Right lobe of liver (tissue), 6 donors: Measurements from ENCODE around the gene CILP2. TPM values are rescaled to one million over a fixed set of nuclear protein-coding genes. Genes with fewer than 3 reads are reported as not detected.
A peak's percentile ranks its signal among the peaks of the same experiment; 100 is the strongest.

ENCODE experiments used
- ATAC-seq, 4 donors: fragments of 200-7000 bp; cut with Tn5 transposase; one replicate each; pipeline ENCODE4 v1.9.1; 2020; ENCODE audit warnings: mild to moderate bottlenecking in 4 of 4, moderate library complexity in 4 of 4
- DNase-seq, 3 donors: peaks; one replicate each; pipeline ENCODE4 v3.0.0-alpha.2; 2020
- H3K27ac ChIP-seq, 3 donors: fragments of 200-600 bp; one replicate each; pipeline ENCODE4 v1.8.0; 2022
- H3K27me3 ChIP-seq, 2 donors: fragments of 200-600 bp; one replicate each; pipeline ENCODE4 v1.8.0; 2022
- H3K36me3 ChIP-seq, 4 donors: fragments of 200-600 bp; sonication (generic) in 1 of 4; one replicate each; pipeline versions ENCODE4 v1.5.1 to v1.8.0; 2017 to 2022; ENCODE audit warnings: control low read depth in 1 of 4
- H3K4me1 ChIP-seq, 4 donors: fragments of 200-600 bp; sonication (generic) in 1 of 4; one replicate each; pipeline versions ENCODE4 v1.5.1 to v1.8.0; 2017 to 2022; ENCODE audit warnings: control low read depth in 1 of 4
- H3K4me3 ChIP-seq, 3 donors: fragments of 200-600 bp; one replicate each; pipeline ENCODE4 v1.8.0; 2022
- H3K9me3 ChIP-seq, 4 donors: fragments of 200-600 bp; sonication (generic) in 1 of 4; one replicate each; pipeline versions ENCODE4 v1.5.1 to v1.8.0; 2017 to 2022; ENCODE audit warnings: control low read depth in 1 of 4
- POLR2A ChIP-seq: fragments of 450-650 bp; IDR thresholded peaks from one replicate; pipeline ENCODE4 v1.6.1; 2017; ENCODE audit warnings: antibody characterized with exemption, mild to moderate bottlenecking
- WGBS: methylation state at CpG from one replicate; pipeline ENCODE4 v1.1.6; 2018; ENCODE audit warnings: low coverage, low lambda C conversion rate; ENCODE audit not compliant: insufficient coverage; ENCODE audit errors: missing lambda C conversion rate; 5-methylcytosine and 5-hydroxymethylcytosine counted together
- intact Hi-C, 2 donors: fragments of 100-400 bp; cut with DNase I; formaldehyde crosslinking; loops; one replicate each; pipeline versions ENCODE4 v1.11.2 to v1.14.1; 2022
- total RNA-seq, 6 experiments: library from RNA; depleted of rRNA in 2 of 6; stranded (reverse); fragments of >200 nt in 2 of 6; fragmentation: NEBNext Ultra II Directional in 3 of 6; extraction: Animal tissue kit (Norgen Biotek cat#: 25700) in 3 of 6; gene quantifications; one replicate each; pipeline versions ENCODE4 v1.1.0 to v1.2.4, GENCODE V29; 2016 to 2023
- TF ChIP-seq, protein P1 (sequence below), 4 donors: fragments of 200-600 bp in 3 of 4; fragments of 450-650 bp in 1 of 4; IDR thresholded peaks; one replicate each; pipeline versions ENCODE4 v1.5.1 to v1.8.0; 2016 to 2022; ENCODE audit warnings: antibody characterized with exemption in 4 of 4, mild to moderate bottlenecking in 2 of 4
- donor health status: DM: no; HTN: yes; CAD: no.
- donor health status: DM: no; HTN: no; CAD: no.
- donor health status: DM: no; HTN: no; CAD: no.
- donor health status: DM: no; HTN: yes; CAD: no.
- donor health status: DM: no; HTN: yes; CAD: no.

The CILP2 gene
- total RNA-seq, 6 experiments from 2014 or later, result 0.05 to 0.33 (median 0.19) TPM; not detected in 2

DNA sequence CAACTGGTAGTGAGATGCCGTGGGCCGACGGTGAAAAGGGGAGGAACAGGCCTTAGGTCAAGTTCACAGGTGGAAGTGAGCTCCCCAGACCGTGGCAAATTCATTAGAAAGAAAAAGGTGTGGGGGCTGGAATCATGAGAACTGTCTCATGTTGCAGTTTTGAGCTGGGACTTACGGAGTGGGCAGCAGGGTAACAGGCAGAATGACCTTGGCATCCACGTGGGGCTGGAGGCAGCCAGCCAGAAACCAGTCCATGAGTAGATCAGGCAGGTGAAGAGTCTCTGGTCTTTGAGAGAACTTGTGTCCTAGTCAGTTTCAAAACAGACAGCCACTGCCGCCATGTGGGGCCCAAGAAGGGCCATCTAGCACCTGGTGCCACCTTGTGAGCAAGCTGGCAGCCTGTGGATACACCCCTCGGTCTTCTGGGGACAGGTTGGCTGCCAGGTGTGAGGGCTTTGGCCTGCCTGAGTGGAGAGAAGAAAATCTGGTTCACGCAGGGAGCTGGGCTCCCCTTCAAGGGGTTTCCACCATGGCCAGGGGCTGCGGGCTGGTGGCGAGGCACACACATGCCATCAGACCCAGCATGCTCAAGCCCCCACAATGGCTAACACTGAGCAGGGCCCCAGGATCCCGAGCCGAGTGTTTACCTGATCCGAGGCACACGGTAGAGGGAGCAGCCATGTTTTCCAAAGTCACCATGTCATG lies 46.6 kb upstream of the CILP2 start:
- ATAC-seq (no peak), DNase-seq (peak in 1 of 3 donors; percentile 40)
- intact Hi-C loops, result loop anchor here (5.0 to 10.0 kb wide), 2 partner anchors 124 to 297 kb away; partner anchors contain the start of genes BORCS8 (in 1 of the 2) and RFXANK (in 1 of the 2)
- H3K4me1 ChIP-seq, result peaks cover 0 to 43% (median 22%) of the 10 kb centered on the region in 4 donors
- no peaks in the 10 kb centered on the region for H3K9me3 ChIP-seq
- 29% methylated on average over 5 of the region's 15 CpGs for WGBS
- no peak overlapping the region for H3K4me3 ChIP-seq
- H3K27ac ChIP-seq, result no peak overlapping the region
- H3K36me3 ChIP-seq, result peaks cover 0 to 32% (median 6%) of the 10 kb centered on the region in 4 donors
- TF ChIP-seq, protein P1, sequence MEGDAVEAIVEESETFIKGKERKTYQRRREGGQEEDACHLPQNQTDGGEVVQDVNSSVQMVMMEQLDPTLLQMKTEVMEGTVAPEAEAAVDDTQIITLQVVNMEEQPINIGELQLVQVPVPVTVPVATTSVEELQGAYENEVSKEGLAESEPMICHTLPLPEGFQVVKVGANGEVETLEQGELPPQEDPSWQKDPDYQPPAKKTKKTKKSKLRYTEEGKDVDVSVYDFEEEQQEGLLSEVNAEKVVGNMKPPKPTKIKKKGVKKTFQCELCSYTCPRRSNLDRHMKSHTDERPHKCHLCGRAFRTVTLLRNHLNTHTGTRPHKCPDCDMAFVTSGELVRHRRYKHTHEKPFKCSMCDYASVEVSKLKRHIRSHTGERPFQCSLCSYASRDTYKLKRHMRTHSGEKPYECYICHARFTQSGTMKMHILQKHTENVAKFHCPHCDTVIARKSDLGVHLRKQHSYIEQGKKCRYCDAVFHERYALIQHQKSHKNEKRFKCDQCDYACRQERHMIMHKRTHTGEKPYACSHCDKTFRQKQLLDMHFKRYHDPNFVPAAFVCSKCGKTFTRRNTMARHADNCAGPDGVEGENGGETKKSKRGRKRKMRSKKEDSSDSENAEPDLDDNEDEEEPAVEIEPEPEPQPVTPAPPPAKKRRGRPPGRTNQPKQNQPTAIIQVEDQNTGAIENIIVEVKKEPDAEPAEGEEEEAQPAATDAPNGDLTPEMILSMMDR (IDR thresholded peaks at IDR 0.05), result no peak
- TF ChIP-seq POLR2A, result no peak
- H3K27me3 ChIP-seq, result no peaks in the 10 kb centered on the region

DNA sequence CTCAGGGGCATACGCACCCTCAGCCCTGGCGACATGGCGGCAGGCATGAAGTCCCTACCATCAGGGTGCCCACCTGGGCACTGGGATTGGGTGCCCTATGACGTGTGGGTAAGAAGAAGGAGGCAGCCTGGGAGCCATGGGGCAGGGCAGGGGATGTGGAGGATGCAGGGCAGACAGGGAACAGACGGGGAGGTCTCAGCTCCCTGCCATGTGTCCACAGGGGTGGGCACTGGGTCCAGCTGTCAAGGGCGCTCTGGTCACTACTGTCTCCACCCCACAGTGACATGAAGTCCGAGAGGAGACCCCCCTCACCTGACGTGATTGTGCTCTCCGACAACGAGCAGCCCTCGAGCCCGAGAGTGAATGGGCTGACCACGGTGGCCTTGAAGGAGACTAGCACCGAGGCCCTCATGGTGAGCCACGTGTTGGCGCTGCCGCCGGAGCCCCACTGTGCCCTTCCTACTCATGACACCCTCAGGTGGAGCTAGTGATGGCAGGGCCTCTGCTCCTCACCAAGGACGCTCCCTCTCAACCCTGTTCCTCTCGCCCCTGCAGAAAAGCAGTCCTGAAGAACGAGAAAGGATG lies 45.9 kb upstream of the CILP2 start:
- Histone ChIP-seq H3K4me1 (peaks cover 0 to 36% (median 19%) of the 10 kb centered on the region in 4 donors), H3K9me3 (no peaks in the 10 kb centered on the region), H3K27ac (no peak overlapping the region), H3K4me3 (no peak overlapping the region), H3K36me3 (peaks cover 0 to 39% (median 6%) of the 10 kb centered on the region in 4 donors), H3K27me3 (no peaks in the 10 kb centered on the region)
- TF ChIP-seq POLR2A, result no peak
- TF ChIP-seq, protein P1 (IDR thresholded peaks at IDR 0.05), result no peak
- ATAC-seq (no peak), DNase-seq (peak in 1 of 3 donors; percentile 43)
- WGBS, result 84% methylated on average over 6 of the region's 21 CpGs
- intact Hi-C loops, result loop anchor here (5.0 to 10.0 kb wide), 2 partner anchors 125 to 297 kb away; partner anchors contain the start of genes BORCS8 (in 1 of the 2) and RFXANK (in 1 of the 2)

DNA sequence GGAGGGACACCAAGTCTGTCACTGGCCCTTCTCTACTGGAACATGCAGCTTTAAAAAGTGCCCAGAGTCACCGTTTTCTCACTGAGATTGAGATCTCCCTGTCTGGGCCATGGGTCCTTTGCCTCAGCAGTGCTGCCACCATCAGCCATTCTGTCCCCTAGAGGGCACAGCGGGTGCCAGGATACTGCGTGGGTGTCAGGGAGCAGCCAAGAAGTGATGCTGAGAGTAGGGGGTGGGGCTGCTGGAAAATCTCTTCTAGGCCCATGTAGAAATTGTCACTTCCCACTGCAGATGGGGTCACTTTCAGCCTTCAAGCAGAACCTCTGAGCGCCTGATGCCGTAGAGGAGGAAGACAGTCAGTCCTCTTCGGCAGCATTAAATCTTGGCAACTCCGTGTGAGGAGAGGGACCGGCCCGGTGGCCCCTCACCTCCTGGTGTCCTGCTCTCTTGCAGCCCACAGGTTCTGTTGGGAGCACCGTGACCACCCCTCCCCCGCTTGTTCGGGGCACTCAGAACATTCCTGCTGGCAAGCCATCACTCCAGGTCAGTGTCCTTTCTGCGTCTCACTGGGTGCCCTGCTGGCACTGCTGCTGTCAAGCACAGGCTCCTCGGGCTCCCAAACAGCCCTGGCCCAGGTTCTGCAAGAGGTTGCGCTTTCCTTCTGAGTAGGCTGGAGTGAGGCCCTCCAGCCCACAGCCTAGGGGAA lies 44.1 kb upstream of the CILP2 start:
- H3K4me3 ChIP-seq, result no peak overlapping the region
- WGBS, result 18% methylated on average over 5 of the region's 15 CpGs
- no peaks in the 10 kb centered on the region for H3K27me3 ChIP-seq
- no peaks in the 10 kb centered on the region for H3K9me3 ChIP-seq
- DNase-seq (peak in 1 of 3 donors; percentile 55), ATAC-seq (peak in 1 of 4 donors; percentile 27)
- peaks cover 3 to 53% (median 11%) of the 10 kb centered on the region in 4 donors for H3K36me3 ChIP-seq
- H3K4me1 ChIP-seq, result peaks cover 0 to 18% (median 6%) of the 10 kb centered on the region in 4 donors
- no peak for TF ChIP-seq POLR2A
- TF ChIP-seq, protein P1 (IDR thresholded peaks at IDR 0.05), result peak in 2 of 4 donors; percentile 6 to 22
- H3K27ac ChIP-seq, result no peak overlapping the region
- intact Hi-C loops, result loop anchor here (5.0 to 10.0 kb wide), 2 partner anchors 127 to 299 kb away; partner anchors contain the start of genes BORCS8 (in 1 of the 2) and RFXANK (in 1 of the 2)
